Activated CD8-positive, alpha-beta memory T cell treated with anti-CD3 and anti-CD28 coated beads, Interleukin-2, amount 50 U/mL, for 24 hours (primary cell): ENCODE results near the gene TAS1R1.

Source experiments
- DNase-seq: peaks from one replicate; pipeline ENCODE4 v3.0.0-alpha.2; 2020; ENCODE audit errors: extremely low read depth

TAS1R1 gene

DNA sequence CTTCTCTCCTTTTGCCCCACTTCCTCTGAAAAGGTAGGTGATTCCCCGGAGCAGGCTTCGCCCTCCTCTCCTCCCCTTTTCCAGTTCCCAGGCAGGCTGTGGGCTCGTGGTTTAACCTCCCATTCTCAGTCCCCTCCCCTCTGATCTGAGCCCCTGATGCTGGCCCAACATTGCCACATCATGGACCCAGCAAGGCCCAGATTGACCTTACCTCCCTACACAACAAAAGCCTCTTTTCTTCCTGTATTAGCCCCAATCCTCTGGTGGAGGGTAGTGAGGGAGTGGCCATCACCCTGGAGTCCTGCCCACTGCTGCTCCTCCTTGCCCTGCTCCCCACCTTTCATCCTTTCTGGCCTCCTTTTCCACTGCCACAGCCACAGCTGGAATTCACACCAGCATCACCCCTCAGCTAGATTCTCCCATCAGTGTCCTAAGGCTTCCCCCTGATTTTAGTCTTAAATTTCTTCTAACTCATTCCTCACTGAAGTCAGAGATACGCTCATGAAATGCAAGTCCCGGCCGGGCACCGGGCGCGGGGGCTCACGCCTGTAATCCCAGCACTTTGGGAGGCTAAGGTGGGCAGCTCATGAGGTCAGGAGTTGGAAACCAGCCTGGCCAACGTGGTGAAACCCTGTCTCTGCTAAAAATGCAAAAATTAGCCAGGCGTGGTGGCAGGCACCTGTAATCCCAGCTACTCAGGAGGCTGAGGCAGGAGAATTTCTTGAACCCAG lies 17.7 kb downstream of the TAS1R1 start:
- no peak for DNase-seq

DNA sequence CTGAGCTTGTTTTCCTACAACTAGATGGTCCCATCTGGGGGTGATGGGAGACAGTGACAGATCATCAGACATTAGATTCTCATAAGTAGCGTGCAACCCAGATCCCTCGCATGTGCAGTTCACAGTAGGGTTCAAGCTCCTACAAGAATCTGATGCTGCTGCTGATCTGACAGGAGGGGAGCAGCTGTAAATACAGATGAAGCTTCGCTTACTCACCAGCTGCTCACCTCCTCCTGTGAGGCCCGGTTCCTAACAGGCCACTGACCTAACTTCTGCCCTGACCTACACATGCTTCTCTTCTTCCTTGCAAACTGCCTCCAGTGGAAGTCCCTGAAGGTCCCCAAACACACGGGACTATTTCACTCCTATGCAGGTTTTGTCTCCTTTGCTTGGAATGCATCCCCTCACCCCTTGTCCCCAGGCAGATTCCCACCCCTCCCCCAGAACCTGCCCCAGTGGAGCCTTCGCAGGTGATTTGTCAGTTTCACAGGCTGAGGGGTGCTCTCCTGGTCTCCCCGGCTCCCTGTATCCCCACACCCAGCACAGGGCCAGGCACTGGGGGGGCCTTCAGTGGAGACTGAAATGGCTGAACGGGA lies 19.0 kb downstream of the TAS1R1 start:
- DNase-seq, result no peak

DNA sequence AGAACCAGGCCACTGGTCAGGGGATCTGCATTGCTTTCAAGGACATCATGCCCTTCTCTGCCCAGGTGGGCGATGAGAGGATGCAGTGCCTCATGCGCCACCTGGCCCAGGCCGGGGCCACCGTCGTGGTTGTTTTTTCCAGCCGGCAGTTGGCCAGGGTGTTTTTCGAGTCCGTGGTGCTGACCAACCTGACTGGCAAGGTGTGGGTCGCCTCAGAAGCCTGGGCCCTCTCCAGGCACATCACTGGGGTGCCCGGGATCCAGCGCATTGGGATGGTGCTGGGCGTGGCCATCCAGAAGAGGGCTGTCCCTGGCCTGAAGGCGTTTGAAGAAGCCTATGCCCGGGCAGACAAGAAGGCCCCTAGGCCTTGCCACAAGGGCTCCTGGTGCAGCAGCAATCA lies 19.7 kb downstream of the TAS1R1 start:
- no peak for DNase-seq

DNA sequence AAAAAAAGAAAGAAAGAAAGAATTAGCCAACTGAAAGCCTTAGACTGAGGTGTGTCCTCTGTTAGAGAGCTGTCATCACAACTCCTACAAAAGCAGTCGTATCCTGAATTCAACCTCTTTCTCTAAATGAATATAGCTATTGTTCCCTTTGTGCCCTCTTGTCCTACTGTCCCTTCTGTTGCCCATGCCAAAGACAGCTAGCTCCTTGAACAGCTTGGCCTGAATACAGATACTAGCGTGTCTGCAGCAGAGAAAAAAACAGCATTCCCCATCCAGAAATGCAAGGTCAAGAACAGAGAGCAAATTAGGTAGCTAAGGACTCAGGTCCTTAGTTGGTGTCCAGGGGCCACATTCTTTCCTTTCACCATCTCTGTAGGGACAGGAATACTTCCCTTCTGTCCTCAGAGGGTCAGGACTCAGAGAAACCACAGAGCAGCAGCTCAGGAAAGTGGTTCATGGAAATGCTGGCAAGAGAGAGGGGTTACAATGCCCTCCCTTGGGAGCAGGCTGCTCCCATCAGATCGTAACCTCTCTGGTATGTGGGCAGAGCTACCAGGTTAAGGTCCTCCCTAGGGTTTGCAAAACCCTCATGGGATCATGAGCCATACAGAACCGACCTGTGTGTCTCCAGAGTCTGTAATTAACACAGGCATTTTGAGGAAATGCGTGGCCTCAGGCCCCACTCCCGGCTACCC lies 22.9 kb downstream of the TAS1R1 start:
- no peak for DNase-seq

DNA sequence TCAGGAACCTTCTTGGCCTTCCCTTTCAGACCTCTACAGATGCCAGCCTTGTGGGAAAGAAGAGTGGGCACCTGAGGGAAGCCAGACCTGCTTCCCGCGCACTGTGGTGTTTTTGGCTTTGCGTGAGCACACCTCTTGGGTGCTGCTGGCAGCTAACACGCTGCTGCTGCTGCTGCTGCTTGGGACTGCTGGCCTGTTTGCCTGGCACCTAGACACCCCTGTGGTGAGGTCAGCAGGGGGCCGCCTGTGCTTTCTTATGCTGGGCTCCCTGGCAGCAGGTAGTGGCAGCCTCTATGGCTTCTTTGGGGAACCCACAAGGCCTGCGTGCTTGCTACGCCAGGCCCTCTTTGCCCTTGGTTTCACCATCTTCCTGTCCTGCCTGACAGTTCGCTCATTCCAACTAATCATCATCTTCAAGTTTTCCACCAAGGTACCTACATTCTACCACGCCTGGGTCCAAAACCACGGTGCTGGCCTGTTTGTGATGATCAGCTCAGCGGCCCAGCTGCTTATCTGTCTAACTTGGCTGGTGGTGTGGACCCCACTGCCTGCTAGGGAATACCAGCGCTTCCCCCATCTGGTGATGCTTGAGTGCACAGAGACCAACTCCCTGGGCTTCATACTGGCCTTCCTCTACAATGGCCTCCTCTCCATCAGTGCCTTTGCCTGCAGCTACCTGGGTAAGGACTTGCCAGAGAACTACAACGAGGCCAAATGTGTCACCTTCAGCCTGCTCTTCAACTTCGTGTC lies 23.7 kb downstream of the TAS1R1 start:
- no peak for DNase-seq

DNA sequence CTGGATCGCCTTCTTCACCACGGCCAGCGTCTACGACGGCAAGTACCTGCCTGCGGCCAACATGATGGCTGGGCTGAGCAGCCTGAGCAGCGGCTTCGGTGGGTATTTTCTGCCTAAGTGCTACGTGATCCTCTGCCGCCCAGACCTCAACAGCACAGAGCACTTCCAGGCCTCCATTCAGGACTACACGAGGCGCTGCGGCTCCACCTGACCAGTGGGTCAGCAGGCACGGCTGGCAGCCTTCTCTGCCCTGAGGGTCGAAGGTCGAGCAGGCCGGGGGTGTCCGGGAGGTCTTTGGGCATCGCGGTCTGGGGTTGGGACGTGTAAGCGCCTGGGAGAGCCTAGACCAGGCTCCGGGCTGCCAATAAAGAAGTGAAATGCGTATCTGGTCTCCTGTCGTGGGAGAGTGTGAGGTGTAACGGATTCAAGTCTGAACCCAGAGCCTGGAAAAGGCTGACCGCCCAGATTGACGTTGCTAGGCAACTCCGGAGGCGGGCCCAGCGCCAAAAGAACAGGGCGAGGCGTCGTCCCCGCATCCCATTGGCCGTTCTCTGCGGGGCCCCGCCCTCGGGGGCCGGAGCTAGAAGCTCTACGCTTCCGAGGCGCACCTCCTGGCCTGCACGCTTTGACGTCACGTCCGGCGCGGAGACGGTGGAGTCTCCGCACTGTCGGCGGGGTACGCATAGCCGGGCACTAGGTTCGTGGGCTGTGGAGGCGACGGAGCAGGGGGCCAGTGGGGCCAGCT lies 24.4 kb downstream of the TAS1R1 start, which contains the start of gene ZBTB48:
Gene ZBTB48, plus strand, starts transcription at position 621 of the 745 bp plus-strand sequence. CDS start 616 bp downstream, outside the sequence.
- DNase-seq, result peak; percentile 93

DNA sequence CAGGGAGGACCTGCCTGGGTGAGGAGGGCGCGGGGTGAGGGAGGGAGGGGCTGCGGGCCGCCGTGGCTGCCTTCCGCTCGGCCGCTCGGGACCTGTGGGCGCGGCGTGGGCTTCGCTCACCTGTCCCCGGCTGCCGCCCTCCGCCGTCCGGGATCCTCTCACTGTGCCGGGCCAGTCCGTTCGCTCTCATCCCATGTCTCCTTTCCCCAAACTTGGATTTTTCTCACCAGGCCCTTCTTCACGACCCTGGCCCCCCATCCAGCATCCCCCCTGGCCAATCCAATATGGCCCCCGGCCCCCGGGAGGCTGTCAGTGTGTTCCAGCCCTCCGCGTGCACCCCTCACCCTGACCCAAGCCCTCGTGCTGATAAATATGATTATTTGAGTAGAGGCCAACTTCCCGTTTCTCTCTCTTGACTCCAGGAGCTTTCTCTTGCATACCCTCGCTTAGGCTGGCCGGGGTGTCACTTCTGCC lies 25.0 kb downstream of the TAS1R1 start:
- DNase-seq, result no peak

DNA sequence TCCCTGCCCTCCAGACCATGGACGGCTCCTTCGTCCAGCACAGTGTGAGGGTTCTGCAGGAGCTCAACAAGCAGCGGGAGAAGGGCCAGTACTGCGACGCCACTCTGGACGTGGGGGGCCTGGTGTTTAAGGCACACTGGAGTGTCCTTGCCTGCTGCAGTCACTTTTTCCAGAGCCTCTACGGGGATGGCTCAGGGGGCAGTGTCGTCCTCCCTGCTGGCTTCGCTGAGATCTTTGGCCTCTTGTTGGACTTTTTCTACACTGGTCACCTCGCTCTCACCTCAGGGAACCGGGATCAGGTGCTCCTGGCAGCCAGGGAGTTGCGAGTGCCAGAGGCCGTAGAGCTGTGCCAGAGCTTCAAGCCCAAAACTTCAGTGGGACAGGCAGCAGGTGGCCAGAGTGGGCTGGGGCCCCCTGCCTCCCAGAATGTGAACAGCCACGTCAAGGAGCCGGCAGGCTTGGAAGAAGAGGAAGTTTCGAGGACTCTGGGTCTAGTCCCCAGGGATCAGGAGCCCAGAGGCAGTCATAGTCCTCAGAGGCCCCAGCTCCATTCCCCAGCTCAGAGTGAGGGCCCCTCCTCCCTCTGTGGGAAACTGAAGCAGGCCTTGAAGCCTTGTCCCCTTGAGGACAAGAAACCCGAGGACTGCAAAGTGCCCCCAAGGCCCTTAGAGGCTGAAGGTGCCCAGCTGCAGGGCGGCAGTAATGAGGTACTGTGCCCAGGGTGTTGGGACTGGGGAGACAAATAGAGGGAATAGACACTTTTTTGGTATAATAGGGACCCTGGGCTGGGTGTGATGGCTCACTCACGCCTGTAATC lies 25.7 kb downstream of the TAS1R1 start:
- no peak for DNase-seq

DNA sequence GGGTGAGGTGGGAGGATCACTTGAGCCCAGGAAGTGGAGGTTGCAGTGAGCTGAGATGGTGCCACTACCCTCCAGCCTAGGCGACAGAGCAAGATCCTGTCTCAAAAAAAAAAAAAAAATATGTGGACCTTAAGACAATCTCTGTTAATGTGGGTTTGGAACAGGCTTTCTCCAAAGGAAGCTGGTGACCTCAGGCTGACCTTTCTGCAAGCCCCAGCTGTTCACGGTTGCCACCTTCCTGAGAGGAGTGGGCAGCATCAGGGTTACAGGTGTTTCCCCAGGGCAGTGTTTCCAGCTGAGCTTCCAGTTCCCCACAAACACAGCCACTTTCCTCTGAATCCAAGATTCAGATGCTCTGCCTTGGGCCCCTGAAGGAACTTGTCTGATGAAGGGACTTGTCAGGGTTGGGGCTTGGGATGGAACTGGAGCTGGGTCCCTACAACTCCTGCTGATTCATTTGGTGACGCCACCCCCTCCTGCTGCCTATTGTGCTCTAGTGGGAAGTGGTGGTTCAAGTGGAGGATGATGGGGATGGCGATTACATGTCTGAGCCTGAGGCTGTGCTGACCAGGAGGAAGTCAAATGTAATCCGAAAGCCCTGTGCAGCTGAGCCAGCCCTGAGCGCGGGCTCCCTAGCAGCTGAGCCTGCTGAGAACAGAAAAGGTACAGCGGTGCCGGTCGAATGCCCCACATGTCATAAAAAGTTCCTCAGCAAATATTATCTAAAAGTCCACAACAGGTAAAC lies 26.6 kb downstream of the TAS1R1 start:
- DNase-seq, result no peak

DNA sequence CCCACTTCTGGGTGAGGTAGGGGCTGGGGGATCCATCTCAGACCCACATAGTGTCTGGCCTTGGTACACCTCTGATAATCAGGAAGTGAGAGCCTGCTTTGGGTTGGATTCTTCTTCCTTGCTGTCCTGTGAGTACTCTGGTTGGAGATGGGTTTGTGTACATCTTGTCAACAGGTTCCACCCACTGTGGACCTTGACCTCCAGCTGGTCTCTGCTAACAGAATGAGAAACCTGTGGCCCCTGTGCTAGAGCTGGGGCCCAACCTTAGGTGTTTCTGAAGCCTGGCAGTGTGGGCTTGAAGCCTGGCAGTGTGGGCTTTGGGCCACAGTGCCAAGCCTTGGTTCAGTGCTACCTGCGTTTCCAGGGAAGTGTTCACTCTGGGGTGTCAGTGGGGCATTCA lies 27.3 kb downstream of the TAS1R1 start:
- DNase-seq, result no peak

DNA sequence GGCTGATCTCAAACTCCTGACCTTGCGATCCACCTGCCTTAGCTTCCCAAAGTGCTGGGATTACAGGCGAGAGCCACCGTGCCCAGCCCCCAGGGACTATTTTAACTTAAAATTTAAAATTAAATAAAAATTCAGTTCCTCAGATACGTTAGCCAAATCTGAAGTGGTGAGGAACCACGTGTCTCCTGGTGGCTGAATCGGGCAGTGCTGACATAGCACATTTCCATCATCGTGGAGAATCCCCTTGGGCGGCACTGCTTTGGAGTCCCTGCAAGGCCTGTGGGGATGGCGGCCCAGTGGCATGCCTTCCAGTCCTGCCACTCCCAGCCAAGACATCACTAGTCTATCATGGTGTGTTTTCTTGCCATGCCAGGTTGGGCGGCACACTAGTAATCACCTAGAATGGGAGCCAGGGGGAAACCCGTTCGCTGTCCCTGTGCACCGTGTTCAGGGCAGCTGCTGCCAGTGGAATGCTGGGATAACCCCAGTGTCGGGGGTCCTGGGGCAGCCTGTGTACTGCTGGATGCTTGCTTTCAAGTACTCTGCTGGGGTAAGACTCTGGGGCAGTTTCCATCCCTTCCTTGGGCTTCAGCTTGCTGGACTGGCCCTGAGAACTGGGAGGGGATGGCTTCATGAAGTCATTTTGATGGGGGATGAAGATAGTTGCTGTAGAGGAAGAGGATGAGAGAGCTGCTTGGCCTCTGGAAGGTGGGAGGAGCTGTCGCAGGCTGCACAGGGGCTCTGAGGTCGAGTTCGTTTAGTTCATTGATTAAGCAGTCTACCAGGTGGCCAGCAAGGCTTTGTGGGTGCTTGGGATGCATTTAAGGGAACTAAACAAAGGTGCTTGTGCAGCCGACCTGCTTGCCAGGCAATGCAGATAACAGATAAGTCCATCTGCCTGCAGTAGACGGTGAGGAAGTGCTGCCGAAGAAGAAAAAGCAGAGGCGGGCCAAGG lies 29.3 kb downstream of the TAS1R1 start:
- DNase-seq, result no peak

DNA sequence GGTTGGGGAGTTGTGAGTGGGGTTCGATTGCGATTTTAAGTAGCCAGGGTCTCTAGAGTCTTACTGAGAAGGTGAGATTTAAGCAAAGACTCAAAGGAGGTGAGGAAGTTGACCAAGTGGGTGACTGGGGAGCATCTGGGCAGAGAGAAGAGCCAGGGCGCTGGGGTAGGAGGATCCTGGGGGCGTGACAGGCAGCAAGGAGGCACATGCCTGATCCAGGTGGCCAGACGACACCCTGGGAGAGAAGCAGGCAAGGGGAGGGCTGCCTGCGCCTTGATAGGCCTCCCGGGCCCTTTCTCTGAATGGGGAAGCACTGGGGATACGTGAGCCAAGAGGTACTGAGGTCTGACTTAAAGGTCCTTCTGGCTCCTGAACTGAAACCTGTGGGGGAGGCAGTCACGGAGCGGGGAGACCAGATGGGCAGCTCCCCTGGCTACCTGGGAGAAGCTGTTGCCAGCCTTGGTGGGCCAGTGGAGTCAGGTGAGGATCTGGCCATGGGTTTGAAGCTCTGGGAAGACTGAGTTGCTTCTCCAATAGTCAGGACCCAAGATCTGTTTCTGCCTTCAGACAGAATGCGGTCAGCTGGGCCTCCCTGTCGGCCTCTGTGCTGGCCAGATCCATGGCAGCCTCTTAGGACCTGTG lies 30.1 kb downstream of the TAS1R1 start:
- no peak for DNase-seq

DNA sequence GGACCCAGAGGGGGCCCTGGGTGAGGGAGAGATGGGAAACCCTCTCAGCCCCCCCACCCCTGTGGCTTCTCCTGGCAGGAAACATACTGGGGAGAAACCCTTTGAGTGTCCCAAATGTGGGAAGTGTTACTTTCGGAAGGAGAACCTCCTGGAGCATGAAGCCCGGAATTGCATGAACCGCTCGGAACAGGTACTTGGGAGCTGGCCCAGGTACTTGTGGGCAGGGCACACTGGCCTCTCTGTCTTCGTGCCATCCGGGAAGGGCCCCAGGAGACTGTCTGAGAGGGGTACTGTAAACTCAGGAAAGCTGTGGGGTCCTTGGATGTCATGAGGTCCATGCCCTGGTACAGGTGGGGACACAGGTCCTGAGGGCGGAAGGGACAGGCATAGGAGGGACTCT lies 30.7 kb downstream of the TAS1R1 start:
- DNase-seq, result no peak

DNA sequence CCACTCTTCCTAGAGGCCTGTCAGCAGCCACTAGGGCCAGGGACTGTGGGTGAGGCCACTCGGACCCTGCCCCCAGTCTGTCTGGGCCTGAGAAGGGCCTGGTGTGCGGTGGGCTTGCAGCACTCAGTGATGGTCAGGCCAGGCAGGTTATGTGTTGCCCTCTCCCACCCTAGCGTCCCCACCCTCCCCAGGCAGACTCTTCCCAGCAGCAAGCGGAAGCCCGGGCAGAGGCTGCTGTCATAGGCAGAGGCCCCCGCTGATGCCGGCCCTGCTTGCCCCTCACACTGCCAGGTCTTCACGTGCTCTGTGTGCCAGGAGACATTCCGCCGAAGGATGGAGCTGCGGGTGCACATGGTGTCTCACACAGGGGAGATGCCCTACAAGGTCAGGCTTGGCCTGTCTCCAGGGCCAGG lies 31.3 kb downstream of the TAS1R1 start:
- no peak for DNase-seq

DNA sequence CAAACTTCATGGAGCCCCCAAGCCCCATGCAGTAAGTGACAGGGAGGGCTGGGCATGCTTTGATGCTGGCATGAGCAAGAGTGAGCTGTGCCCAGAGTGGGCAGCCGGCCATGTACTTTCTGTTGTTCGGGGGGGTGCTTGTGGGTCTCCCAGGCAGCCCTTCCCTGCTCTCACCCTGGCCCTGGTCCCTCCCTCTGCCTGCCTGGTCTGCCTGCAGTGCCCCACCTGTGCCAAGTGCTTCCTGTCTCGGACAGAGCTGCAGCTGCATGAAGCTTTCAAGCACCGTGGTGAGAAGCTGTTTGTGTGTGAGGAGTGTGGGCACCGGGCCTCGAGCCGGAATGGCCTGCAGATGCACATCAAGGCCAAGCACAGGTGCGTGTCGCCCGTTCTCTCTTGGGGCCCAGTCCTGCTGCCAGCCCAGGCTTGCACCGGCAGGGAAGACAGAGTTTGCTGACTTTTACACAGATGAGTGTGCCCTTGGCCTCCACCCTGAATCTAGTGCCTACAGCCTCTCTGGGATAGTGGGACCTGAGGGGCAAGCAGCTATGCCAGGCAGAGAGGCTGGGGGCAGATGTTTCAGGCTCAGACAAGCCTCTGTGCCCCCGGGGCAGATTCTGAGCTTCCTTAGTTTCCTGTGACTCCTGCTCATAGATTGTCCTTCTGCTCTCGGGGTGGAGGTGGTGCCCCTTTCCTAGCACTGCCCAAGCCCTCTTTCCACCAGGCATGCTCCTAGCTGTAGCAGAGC lies 32.3 kb downstream of the TAS1R1 start:
- no peak for DNase-seq

DNA sequence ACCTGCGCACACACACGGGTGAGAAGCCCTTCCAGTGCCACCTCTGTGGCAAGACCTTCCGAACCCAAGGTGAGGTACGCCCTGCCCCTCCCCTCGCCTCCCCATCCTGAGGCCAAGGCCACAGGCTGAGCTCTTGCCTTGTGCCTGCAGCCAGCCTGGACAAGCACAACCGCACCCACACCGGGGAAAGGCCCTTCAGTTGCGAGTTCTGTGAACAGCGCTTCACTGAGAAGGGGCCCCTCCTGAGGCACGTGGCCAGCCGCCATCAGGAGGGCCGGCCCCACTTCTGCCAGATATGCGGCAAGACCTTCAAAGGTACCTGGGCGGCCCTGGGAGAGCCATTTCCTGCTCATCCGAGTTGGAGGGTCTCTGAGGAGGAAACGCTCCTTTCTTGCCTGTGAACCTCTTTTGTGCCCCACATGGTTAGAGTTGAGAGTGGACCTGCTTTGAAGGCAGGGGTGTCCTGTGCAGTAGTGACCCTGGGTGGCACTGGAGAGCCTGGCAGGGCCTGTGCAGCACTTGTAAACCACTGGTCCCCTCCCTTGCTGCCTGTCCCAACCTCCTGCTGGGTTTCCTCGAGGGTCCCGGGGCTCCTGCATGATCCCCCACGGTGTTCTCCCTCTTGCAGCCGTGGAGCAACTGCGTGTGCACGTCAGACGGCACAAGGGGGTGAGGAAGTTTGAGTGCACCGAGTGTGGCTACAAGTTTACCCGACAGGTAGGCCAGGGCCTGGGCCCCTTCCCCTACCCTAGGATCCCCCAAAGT lies 33.2 kb downstream of the TAS1R1 start:
- no peak for DNase-seq
